GM13976 (cell line): Measurements from ENCODE around the gene HOXD13.
A peak's percentile ranks its signal among the peaks of the same experiment; 100 is the strongest.

Experiments
- DNase-seq: peaks from one replicate; pipeline ENCODE4 v3.0.0; 2012; ENCODE audit warnings: low spot score
- in situ Hi-C: fragments of 300-500 bp; cut with MboI; formaldehyde crosslinking; loops from one replicate; pipeline ENCODE4 v1.12.0; 2022; ENCODE audit warnings: low sequenced_read_pairs, mixed read lengths, inconsistent platforms; ENCODE audit not compliant: unreplicated experiment
- TF ChIP-seq, protein P1 (sequence below): IDR thresholded peaks from 2 replicates; pipeline ENCODE4 v1.5.1; 2012; ENCODE audit warnings: borderline replicate concordance, mild to moderate bottlenecking; ENCODE audit not compliant: insufficient read depth; ENCODE audit errors: extremely low read depth, missing control alignments, control extremely low read depth

The HOXD13 gene

DNA sequence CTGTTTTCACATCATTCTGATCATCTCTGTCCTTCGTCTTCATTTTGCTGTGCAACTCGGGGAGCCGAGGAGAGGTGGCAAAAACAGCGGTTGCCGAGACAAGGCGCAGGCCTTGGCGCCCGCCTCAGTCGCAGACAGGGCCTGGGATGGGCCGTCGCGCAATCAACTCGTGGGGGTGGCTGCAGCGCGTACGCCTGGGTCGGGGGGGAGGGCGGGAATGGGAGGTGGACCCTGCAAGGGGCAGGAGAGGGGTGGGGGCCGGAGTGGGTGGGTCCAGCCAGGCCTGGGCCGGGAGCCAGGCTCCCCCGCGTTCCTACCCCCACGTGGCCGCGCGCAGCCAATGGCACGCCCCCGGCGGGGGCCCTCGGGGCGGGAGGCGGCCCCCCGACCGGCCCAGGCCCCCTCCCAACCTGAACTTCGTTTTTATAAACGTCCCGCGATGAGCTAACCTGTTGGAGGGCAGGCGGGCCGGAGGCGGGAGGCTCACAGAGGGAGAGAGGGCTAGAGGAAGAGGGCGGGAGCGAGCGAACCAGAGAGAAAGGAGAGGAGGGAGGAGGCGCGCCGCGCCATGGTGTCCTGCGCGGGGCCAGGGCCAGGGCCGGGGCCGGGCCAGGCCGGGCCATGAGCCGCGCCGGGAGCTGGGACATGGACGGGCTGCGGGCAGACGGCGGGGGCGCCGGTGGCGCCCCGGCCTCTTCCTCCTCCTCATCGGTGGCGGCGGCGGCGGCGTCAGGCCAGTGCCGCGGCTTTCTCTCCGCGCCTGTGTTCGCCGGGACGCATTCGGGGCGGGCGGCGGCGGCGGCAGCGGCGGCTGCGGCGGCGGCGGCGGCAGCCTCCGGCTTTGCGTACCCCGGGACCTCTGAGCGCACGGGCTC is at the start of gene HOXD13:
Gene HOXD13 (plus strand): TSS at position 452 of the 875 bp plus-strand sequence. CDS start 170 bp downstream, at position 622.
- in situ Hi-C loops = loop anchor here (25.0 kb wide), 1 partner anchor 730 kb away; no protein-coding TSS in a partner anchor
- DNase-seq = no peak
- TF ChIP-seq, protein P1, sequence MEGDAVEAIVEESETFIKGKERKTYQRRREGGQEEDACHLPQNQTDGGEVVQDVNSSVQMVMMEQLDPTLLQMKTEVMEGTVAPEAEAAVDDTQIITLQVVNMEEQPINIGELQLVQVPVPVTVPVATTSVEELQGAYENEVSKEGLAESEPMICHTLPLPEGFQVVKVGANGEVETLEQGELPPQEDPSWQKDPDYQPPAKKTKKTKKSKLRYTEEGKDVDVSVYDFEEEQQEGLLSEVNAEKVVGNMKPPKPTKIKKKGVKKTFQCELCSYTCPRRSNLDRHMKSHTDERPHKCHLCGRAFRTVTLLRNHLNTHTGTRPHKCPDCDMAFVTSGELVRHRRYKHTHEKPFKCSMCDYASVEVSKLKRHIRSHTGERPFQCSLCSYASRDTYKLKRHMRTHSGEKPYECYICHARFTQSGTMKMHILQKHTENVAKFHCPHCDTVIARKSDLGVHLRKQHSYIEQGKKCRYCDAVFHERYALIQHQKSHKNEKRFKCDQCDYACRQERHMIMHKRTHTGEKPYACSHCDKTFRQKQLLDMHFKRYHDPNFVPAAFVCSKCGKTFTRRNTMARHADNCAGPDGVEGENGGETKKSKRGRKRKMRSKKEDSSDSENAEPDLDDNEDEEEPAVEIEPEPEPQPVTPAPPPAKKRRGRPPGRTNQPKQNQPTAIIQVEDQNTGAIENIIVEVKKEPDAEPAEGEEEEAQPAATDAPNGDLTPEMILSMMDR = no peak

DNA sequence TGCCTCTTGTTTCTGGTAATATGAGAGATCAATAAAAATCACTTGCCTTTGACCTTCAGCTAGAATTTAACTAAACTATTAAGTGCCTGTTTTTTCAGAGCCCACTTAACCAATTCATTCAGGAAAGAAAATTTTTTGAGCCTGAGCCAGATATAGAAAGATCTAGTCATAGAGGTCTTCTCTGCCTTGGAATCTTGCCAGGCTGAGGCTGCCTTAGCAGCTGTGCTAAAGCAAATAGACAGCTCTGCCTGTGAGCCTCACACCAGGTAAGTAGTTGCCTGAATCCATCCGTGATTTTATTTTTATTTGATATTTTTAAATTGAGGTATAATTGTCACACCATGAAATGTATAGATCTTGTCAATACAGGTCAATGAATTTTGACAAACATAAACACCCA is 36.1 kb upstream of the HOXD13 start:
- TF ChIP-seq, protein P1 = no peak
- in situ Hi-C loops = no loop called here
- no peak for DNase-seq

DNA sequence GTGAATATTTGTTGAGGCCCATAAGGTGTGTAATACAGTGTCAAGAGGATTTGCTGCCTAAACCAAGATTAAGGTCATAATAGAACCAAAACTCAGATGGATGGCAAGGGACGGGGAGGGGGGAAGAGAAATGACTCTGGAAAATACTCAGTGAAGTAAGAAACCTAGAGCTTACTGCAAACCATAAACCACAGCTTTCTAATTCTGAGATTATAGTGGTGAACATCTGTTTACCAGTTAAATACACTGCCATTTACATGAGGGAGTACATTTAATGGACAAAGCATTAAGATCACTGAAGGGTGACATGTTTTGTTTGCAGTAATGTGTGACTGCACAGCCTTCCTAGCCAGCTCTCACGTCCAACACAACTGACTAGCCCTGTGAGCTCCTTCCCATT is 28.6 kb upstream of the HOXD13 start:
- TF ChIP-seq, protein P1 = no peak
- DNase-seq = no peak
- in situ Hi-C loops = no loop called here

DNA sequence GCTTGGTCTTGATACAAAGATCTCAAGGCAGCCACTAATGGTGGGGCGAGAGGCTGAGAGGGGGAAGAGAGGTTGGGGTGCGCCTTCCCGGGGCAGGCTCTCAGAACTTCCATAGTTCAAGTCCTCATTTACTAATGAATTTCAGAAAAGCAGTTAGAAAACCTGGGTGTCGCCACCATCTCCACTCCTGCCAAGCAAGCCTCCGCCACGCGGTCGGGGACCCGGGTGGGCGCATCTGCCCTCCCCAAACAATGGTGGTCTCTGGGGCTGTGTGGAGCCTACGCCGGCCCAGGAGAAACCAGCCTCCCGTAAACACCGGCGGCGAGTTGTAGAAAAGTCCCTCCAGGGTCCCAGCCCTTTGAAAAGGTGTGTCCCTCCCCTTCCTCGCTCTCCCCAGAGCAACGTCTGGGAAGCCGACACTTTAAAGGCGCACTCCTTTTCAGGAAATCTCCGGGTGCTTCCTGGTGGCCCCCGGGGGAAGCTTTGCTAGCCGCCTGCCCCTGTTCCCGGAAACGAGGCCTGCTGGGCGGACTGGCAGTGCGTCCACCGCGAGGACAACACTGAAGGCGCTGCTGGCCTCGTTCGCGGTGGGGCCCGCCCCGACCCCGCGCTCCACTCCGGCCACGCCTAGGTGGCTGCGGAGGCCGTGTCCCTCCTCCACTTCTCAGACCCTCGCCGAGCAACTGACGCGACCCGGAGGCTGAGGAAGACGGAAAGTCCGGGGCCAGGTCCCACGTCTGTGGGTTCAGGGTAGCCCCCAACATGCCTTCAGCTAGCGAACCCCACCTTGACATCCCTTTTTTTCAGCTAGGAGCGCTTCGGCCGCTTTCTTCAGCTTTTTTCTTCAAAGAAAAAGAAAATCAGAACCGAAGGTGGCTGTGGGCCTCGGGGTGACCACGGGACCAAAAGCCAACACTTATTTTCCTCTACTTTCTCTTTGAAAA is 25.6 kb upstream of the HOXD13 start:
- TF ChIP-seq, protein P1 = no peak
- in situ Hi-C loops = no loop called here
- DNase-seq = peak; percentile 25

DNA sequence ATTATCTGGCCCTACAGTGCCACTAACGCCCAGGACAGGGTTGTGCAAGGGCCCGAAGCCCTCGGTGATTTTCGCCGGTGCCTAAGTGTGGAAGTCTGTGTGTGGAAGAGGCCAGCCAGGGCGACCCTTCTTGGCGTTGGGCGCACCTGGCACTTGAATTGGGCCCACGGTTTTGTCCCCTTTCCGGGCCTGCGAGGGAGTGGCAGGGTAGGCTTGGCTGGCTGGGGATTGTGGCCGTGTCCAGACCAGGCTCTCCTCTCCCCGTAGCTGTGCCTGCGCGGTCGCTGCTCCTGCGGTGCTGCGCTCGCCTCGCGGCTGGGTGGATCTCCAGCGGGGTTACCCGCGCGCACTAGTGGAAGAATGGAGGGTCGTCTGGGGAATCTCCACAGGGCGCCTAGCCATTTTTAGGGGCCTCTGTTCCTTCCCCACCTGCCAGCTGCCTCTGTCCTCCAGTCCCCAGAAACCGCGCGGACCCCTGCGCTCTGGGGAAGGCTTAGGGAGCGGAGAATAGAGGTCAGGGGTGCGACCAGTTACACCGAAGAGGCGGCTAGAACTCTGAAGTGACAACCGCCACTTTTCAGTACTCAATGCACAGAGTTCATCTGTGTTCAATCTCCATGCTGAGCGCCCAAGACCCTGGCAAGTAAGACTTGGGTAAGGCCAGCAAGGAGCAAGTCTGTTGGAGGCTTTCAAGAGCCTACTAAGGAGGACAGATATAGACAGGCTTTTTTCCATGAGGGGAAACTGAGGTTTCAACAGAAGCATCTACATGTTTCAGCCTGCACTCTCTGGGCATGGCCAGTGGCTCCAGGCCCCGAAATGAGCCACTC is 24.7 kb upstream of the HOXD13 start:
- TF ChIP-seq, protein P1 = no peak
- in situ Hi-C loops = no loop called here
- peak; percentile 28 for DNase-seq

DNA sequence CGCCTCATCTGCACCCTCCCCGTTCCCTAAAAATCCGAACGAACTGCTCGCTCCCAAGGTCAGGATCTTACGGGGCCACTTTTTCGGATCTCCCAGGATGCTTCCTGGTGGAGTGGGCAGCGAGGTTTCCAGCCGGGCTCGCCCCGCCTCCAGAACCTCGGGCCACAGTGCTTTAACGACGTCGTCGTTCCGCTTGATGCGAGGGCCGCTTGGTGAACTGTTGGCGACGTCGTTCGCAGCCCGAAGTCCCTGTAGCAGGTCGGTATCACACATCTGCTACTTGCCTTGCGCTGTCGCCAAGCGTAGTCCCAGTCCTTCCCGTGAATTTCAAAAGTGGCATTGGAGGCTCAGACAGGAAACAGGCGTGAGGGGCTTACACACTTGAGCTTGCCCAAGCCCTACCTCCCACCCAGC is 24.1 kb upstream of the HOXD13 start:
- peak; percentile 10 for DNase-seq
- TF ChIP-seq, protein P1 = no peak
- in situ Hi-C loops = no loop called here
